ENCODE data around the gene RPS4Y2.

The RPS4Y2 gene

DNA sequence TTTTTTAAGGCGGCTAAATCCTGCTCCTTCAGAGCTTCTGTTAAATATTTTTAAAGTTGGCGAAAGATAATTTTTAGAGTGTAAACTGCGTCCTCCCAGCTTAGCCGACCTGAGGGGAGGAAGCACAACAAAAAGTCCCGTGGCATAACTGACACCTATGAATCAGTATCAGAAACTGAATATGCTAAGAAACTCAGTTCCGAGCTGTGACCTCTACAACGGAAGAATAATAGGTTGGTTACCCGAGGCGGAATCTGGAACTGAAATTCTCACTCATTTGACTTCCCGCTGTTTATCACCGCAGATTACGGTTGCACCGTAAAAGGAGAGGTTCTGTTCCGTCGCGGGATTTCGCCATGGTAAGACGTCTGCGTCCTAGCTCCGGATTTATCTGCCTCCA is at the start of gene RPS4Y2:
TSS of gene RPS4Y2 (plus strand) at position 301 of the 400 bp plus-strand sequence. CDS start at position 357, 56 bp downstream.
- Histone ChIP-seq H3K4me3 (ENCODE audit: low read depth, low read length) (no peak within 1 kb of the TSS), H3K36me3 (replicated peaks) (no peaks in the 10 kb centered on the region), H3K27ac (no peak within 1 kb of the TSS), H3K27me3 (replicated peaks) (no peaks in the 10 kb centered on the region)
- TF ChIP-seq, protein P1, sequence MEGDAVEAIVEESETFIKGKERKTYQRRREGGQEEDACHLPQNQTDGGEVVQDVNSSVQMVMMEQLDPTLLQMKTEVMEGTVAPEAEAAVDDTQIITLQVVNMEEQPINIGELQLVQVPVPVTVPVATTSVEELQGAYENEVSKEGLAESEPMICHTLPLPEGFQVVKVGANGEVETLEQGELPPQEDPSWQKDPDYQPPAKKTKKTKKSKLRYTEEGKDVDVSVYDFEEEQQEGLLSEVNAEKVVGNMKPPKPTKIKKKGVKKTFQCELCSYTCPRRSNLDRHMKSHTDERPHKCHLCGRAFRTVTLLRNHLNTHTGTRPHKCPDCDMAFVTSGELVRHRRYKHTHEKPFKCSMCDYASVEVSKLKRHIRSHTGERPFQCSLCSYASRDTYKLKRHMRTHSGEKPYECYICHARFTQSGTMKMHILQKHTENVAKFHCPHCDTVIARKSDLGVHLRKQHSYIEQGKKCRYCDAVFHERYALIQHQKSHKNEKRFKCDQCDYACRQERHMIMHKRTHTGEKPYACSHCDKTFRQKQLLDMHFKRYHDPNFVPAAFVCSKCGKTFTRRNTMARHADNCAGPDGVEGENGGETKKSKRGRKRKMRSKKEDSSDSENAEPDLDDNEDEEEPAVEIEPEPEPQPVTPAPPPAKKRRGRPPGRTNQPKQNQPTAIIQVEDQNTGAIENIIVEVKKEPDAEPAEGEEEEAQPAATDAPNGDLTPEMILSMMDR (IDR thresholded peaks at IDR 0.05; ENCODE audit: low read depth, low read length, missing control alignments) = no peak
- in situ Hi-C loops (cut with HindIII; ENCODE audit: low pct_ligation_motif_present, low sequenced_read_pairs) = no loop called here
- no peak for DNase-seq

DNA sequence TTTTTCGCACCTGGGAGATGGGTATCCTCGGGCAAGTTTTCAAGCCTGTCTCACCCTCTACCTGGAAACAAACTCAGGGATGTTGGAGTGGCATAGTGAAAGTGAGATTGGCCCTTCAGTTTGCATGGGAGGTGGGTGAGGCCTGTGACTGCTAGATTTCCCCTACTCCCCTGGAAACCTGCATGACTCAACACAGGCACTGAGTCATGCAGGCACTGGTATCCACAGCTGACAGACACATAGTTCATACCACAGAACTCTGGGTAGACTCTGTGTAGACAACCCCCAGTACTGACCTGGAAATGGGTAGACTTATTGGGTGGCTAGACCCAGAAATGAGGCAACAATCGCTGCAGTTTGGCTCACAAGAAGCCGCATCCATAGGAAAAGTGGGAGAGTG is 41.5 kb upstream of the RPS4Y2 start:
- in situ Hi-C loops (cut with HindIII; ENCODE audit: low pct_ligation_motif_present, low sequenced_read_pairs) = no loop called here
- TF ChIP-seq, protein P1 (IDR thresholded peaks at IDR 0.05; ENCODE audit: low read depth, low read length, missing control alignments) = no peak
- Histone ChIP-seq H3K36me3 (replicated peaks) (no peaks in the 10 kb centered on the region), H3K27ac (no peak overlapping the region), H3K27me3 (replicated peaks) (no peaks in the 10 kb centered on the region), H3K4me3 (ENCODE audit: low read depth, low read length) (no peak overlapping the region)
- no peak for DNase-seq

DNA sequence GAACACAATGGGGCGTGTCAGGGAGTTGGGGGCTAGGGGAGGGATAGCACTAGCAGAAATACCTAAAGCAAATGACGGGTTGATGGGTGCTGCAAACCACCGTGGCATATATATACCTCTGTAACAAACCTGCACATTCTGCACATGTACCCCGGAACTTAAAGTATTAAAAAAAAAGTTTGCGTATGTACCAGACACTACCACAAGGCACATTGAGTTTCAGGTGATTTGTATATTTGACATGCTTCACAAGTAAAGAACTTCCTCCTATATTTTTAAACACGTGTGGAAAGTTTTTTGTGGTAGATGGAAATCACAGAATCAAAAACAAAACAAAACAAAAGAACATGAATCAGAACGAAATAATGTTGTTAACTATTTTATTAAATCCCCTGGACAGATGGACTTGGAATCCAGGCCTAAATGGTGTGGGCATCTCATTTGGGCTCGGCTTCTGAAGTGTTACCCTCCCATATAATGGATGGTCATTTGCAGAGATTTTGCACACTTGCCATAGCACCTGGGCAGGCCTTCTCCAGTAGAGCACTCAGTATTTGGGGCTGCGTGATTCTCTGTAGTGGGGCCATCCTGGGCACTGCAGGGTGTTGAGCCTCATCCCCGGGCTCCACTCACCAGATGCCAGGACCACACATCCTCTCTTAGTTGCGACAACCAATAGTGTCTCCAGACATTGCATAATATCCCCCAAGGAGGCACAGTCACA is 29.6 kb upstream of the RPS4Y2 start:
- DNase-seq = no peak
- TF ChIP-seq, protein P1 (IDR thresholded peaks at IDR 0.05; ENCODE audit: low read depth, low read length, missing control alignments) = no peak

DNA sequence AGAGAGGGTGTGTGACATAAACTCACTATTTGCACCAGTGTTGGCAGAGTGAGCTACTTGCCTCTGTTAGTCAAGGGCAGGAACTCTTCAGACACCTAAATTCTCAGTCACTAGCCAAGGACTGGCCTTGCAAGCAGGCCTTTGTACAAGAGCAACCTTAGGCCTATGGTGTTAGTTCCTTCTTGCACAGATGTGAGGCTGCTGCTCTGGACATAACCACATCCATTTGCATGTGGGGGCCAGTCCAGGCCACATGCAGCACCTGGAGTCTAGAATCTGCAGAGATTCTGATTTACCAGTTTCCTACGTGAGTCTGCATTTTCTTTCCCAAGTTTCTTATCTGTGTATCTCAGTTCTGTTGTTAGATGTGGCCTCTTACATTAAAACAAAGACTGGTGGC is 20.7 kb upstream of the RPS4Y2 start:
- H3K36me3 ChIP-seq (replicated peaks) = no peaks in the 10 kb centered on the region
- no peak overlapping the region for H3K27ac ChIP-seq
- TF ChIP-seq, protein P1 (IDR thresholded peaks at IDR 0.05; ENCODE audit: low read depth, low read length, missing control alignments) = no peak
- DNase-seq = no peak
- in situ Hi-C loops (cut with HindIII; ENCODE audit: low pct_ligation_motif_present, low sequenced_read_pairs) = no loop called here
- H3K4me3 ChIP-seq (ENCODE audit: low read depth, low read length) = no peak overlapping the region
- H3K27me3 ChIP-seq (replicated peaks) = no peaks in the 10 kb centered on the region

More for the DNA sequence above, 29.6 kb upstream of the RPS4Y2 start:
- Histone ChIP-seq H3K27ac (no peak overlapping the region), H3K27me3 (replicated peaks) (no peaks in the 10 kb centered on the region), H3K36me3 (replicated peaks) (no peaks in the 10 kb centered on the region), H3K4me3 (ENCODE audit: low read depth, low read length) (no peak overlapping the region)
- in situ Hi-C loops (cut with HindIII; ENCODE audit: low pct_ligation_motif_present, low sequenced_read_pairs) = no loop called here

DNA sequence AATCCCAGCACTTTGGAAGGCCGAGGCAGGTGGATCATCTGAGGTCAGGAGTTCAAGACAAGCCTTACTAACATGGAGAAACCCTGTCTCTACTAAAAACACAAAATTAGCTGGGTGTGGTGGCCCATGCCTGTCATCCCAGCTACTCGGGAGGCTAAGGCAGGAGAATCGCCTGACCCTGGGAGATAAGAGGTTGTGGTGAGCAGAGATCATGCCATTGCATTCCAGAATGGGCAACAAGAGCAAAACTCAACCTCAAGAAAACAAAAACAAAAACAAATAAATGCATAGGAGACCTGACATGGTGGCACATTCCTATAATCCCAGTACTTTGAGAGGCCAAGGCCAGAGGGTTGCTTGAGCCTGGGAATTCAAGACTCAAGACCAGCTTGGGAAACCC is 16.1 kb upstream of the RPS4Y2 start:
- H3K27me3 ChIP-seq (replicated peaks) = no peaks in the 10 kb centered on the region
- in situ Hi-C loops (cut with HindIII; ENCODE audit: low pct_ligation_motif_present, low sequenced_read_pairs) = no loop called here
- DNase-seq = no peak
- no peaks in the 10 kb centered on the region for H3K36me3 ChIP-seq (replicated peaks)
- TF ChIP-seq, protein P1 (IDR thresholded peaks at IDR 0.05; ENCODE audit: low read depth, low read length, missing control alignments) = no peak
- no peak overlapping the region for H3K4me3 ChIP-seq (ENCODE audit: low read depth, low read length)
- H3K27ac ChIP-seq = no peak overlapping the region

DNA sequence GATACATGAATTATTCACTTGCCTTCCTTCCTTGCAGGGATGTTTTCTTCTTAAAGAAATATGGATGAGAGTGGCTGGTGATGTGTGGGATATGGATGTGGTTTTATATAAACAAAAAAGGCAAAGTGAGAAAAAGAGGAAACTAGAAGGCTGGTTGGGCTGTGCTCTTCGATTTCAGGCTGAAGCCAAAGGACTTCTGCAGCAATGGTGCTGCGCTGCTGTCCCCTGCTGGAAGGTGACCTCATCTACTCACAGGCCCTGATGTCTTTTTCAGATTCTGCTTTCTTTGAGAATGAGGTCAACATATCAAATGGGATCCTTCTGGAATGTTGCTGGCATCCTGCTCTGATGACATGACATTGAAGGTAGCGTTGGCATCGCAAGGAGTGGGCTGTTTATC is 15.3 kb upstream of the RPS4Y2 start:
- Histone ChIP-seq H3K27me3 (replicated peaks) (no peaks in the 10 kb centered on the region), H3K27ac (no peak overlapping the region), H3K4me3 (ENCODE audit: low read depth, low read length) (no peak overlapping the region), H3K36me3 (replicated peaks) (no peaks in the 10 kb centered on the region)
- DNase-seq = no peak
- TF ChIP-seq, protein P1 (IDR thresholded peaks at IDR 0.05; ENCODE audit: low read depth, low read length, missing control alignments) = no peak
- in situ Hi-C loops (cut with HindIII; ENCODE audit: low pct_ligation_motif_present, low sequenced_read_pairs) = no loop called here
